Panc1 (cell line): ENCODE measurements around the gene DDC. TPM values are rescaled to one million over a fixed set of nuclear protein-coding genes. Genes with fewer than 3 reads are reported as not detected.

Experiments
- ATAC-seq: fragments of 200-7000 bp; cut with Tn5 transposase; 2 replicates; pipeline ENCODE4 v1.9.1; 2020; ENCODE audit warnings: mild to moderate bottlenecking, moderate library complexity
- BruUV-seq: library from RNA; stranded (reverse); fragments of 400-500 nt; replicated peaks from 2 replicates; lab custom pipeline; 2021; lab: Mats Ljungman, UMichigan
- CTCF ChIA-PET: fragments of 300-600 bp; sonication (Branson Sonifier 250); formaldehyde crosslinking; loops from one replicate; lab custom pipeline; 2022; ENCODE audit warnings: antibody characterized with exemption; lab: Charles Lee
- POLR2A ChIA-PET: fragments of 300-600 bp; sonication (Branson Sonifier 250); formaldehyde crosslinking; loops from one replicate; lab custom pipeline; 2022; ENCODE audit warnings: antibody characterized with exemption; lab: Charles Lee
- DNase-seq: peaks from one replicate; pipeline ENCODE4 v3.0.0-alpha.2; 2010; ENCODE audit warnings: low read depth, low spot score
- H3K27ac ChIP-seq: 2 replicates; pipeline ENCODE4 v1.5.1; 2011; ENCODE audit warnings: mild to moderate bottlenecking, low read length, inconsistent platforms
- H3K27me3 ChIP-seq: fragments of 200-500 bp; sonication (Bioruptor generic); 2 replicates; pipeline ENCODE4 v1.6.0; 2014; ENCODE audit warnings: low read length, inconsistent platforms; ENCODE audit not compliant: control insufficient read depth, insufficient read depth
- H3K36me3 ChIP-seq: fragments of 200-500 bp; sonication (Bioruptor generic); 2 replicates; pipeline ENCODE4 v1.5.1; 2014; ENCODE audit warnings: inconsistent platforms, mild to moderate bottlenecking, low read length, moderate library complexity; ENCODE audit not compliant: control insufficient read depth, insufficient read depth
- H3K4me1 ChIP-seq: 2 replicates; pipeline ENCODE4 v1.5.1; 2011; ENCODE audit warnings: inconsistent platforms, mild to moderate bottlenecking, low read length, moderate library complexity; ENCODE audit not compliant: control insufficient read depth, insufficient read depth
- H3K4me3 ChIP-seq, 2 experiments: 2 replicates each; pipeline ENCODE4 v1.5.1; 2011 to 2012; ENCODE audit warnings: low read depth in 2 of 2, low read length in 2 of 2, mild to moderate bottlenecking in 2 of 2, inconsistent platforms in 1 of 2, moderate library complexity in 1 of 2
- H3K9me3 ChIP-seq: fragments of 200-500 bp; sonication (Bioruptor generic); 2 replicates; pipeline ENCODE4 v1.5.1; 2014; ENCODE audit warnings: low read depth, mild to moderate bottlenecking, inconsistent platforms, low read length, moderate library complexity; ENCODE audit not compliant: control insufficient read depth, insufficient read depth
- POLR2AphosphoS5 ChIP-seq: IDR thresholded peaks from 2 replicates; pipeline ENCODE4 v1.6.1; 2012; ENCODE audit warnings: mild to moderate bottlenecking, low read depth, low read length, moderate library complexity
- REST ChIP-seq, 2 experiments: IDR thresholded peaks; 2 replicates each; pipeline ENCODE4 v1.6.1; 2011 to 2012; ENCODE audit warnings: low read depth in 2 of 2, control low read depth in 1 of 2, low read length in 1 of 2, mild to moderate bottlenecking in 1 of 2, moderate library complexity in 1 of 2; ENCODE audit not compliant: insufficient read depth in 1 of 2
- SIN3A ChIP-seq: IDR thresholded peaks from 2 replicates; pipeline ENCODE4 v1.6.1; 2012; ENCODE audit warnings: low read depth, mild to moderate bottlenecking, low read length, moderate library complexity, borderline replicate concordance; ENCODE audit not compliant: insufficient read depth
- TCF7L2 ChIP-seq: IDR thresholded peaks from 2 replicates; pipeline ENCODE4 v1.6.1; 2011; ENCODE audit warnings: mild to moderate bottlenecking, low read depth, low read length, inconsistent platforms
- in situ Hi-C: cut with HindIII; loops from 2 replicates; pipeline ENCODE4 v1.10.0; 2016; ENCODE audit warnings: low sequenced_read_pairs, low pct_unique_long_range_greater_than_20kb
- intact Hi-C: fragments of 100-400 bp; cut with micrococcal nuclease; formaldehyde crosslinking; loops from one replicate; pipeline ENCODE4 v1.10.0; 2022; ENCODE audit not compliant: unreplicated experiment
- total RNA-seq: library from RNA; stranded (reverse); gene quantifications from one replicate; pipeline ENCODE4 v1.2.1, GENCODE V29; 2021; ENCODE audit not compliant: unreplicated experiment
- TF ChIP-seq, protein P1 (sequence below): fragments of 450-650 bp; IDR thresholded peaks from 2 replicates; pipeline ENCODE4 v1.5.1; 2017; ENCODE audit warnings: mild to moderate bottlenecking

DDC gene
- total RNA-seq, 1 experiment from 2014 or later: not detected

GRCh38 chr7:50431722-50432305 is 133.4 kb downstream of the DDC start:
- intact Hi-C loops: no loop called here
- BruUV-seq: no TSS peak
- in situ Hi-C loops: no loop called here
- TF ChIP-seq POLR2AphosphoS5 (no peak), REST (IDR thresholded peaks at IDR 0.05; ENCODE audit: insufficient read depth in 1 of 2, low read depth in 2 of 2, low read length in 1 of 2) (no peak), SIN3A (no peak), TCF7L2 (no peak)
- DNase-seq (no peak), ATAC-seq (no peak)
- no peaks in the 10 kb centered on the region for H3K9me3 ChIP-seq
- no peak overlapping the region for H3K4me3 ChIP-seq
- CTCF ChIA-PET: no interaction called here
- H3K27ac ChIP-seq: no peak overlapping the region
- POLR2A ChIA-PET: no interaction called here
- H3K4me1 ChIP-seq: no peaks in the 10 kb centered on the region
- H3K27me3 ChIP-seq: no peaks in the 10 kb centered on the region
- no peaks in the 10 kb centered on the region for H3K36me3 ChIP-seq

DNA sequence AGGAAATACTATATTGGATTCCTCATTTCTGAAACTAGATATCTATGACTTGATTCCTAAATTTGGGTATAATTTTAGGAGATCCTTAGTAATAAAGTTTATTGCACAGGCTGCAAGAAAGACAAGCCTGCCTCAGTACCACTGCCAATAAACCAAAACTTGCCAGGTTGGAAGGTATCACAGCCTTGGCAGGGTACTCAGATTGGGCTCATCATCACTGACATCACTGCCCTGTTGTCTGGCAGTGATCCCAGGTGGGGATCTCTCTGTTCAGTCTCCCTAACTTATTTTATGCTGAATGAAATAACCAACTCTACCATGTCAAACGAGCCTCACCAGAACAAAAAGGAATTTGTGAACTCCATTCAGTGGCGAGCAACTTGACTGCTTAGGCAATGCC is 133.9 kb downstream of the DDC start:
- Histone ChIP-seq H3K4me1 (no peaks in the 10 kb centered on the region), H3K4me3 (no peak overlapping the region), H3K27me3 (no peaks in the 10 kb centered on the region), H3K9me3 (no peaks in the 10 kb centered on the region), H3K36me3 (no peaks in the 10 kb centered on the region), H3K27ac (no peak overlapping the region)
- no TSS peak for BruUV-seq
- TF ChIP-seq REST (IDR thresholded peaks at IDR 0.05; ENCODE audit: insufficient read depth in 1 of 2, low read depth in 2 of 2, low read length in 1 of 2): no peak
- TF ChIP-seq SIN3A: no peak
- ChIA-PET CTCF (no interaction called here), POLR2A (no interaction called here)
- ATAC-seq (no peak), DNase-seq (no peak)
- intact Hi-C loops: no loop called here
- in situ Hi-C loops: no loop called here

DNA sequence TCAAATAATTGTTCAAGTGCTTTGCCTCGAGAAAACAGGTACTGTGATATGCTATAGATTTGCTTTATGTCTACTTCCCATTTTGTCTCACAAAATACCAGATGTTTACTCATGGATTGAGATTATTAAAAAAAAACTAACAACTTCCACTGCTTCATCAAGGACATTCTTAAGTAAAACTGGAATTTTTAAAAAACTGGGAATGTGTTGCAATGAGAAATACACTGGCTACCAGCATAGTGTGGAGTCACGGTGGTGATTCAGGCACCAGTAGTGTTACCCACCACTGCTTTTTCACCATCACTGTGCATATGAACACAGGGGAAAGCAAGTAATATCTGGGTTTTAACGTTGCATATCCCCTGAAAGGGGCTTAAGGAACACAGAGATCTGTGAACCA is 136.3 kb downstream of the DDC start:
- ATAC-seq: no peak
- ChIA-PET CTCF (interaction anchor here (0.6 kb wide), 1 partner anchor 224 kb away, joined by 3 read pairs; no protein-coding TSS in a partner anchor), POLR2A (no interaction called here)
- Histone ChIP-seq H3K9me3 (no peaks in the 10 kb centered on the region), H3K36me3 (no peaks in the 10 kb centered on the region), H3K4me3 (no peak overlapping the region), H3K27ac (no peak overlapping the region), H3K4me1 (no peaks in the 10 kb centered on the region), H3K27me3 (no peaks in the 10 kb centered on the region)
- DNase-seq: no peak
- no peak for TF ChIP-seq POLR2AphosphoS5
- TF ChIP-seq, protein P1, sequence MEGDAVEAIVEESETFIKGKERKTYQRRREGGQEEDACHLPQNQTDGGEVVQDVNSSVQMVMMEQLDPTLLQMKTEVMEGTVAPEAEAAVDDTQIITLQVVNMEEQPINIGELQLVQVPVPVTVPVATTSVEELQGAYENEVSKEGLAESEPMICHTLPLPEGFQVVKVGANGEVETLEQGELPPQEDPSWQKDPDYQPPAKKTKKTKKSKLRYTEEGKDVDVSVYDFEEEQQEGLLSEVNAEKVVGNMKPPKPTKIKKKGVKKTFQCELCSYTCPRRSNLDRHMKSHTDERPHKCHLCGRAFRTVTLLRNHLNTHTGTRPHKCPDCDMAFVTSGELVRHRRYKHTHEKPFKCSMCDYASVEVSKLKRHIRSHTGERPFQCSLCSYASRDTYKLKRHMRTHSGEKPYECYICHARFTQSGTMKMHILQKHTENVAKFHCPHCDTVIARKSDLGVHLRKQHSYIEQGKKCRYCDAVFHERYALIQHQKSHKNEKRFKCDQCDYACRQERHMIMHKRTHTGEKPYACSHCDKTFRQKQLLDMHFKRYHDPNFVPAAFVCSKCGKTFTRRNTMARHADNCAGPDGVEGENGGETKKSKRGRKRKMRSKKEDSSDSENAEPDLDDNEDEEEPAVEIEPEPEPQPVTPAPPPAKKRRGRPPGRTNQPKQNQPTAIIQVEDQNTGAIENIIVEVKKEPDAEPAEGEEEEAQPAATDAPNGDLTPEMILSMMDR: no peak
- TF ChIP-seq SIN3A: no peak
- TF ChIP-seq REST (IDR thresholded peaks at IDR 0.05; ENCODE audit: insufficient read depth in 1 of 2, low read depth in 2 of 2, low read length in 1 of 2): no peak
- no peak for TF ChIP-seq TCF7L2
- in situ Hi-C loops (no loop called here), intact Hi-C loops (no loop called here)
- BruUV-seq: no TSS peak
